Neural progenitor cell (in vitro differentiated cells): ENCODE results near the gene B3GNT2. TPM values are rescaled to one million over a fixed set of nuclear protein-coding genes. Genes with fewer than 3 reads are reported as not detected.

Source experiments
- DNase-seq: peaks from one replicate; pipeline ENCODE4 v3.0.0-alpha.2; 2016; ENCODE audit warnings: low spot score
- H2AFZ ChIP-seq: fragments of 200-600 bp; sonication (generic); replicated peaks from 2 replicates; pipeline ENCODE4 v1.6.1; 2016; ENCODE audit warnings: antibody characterized with exemption
- H3F3A ChIP-seq: fragments of 200-600 bp; sonication (generic); 2 replicates; pipeline ENCODE4 v1.6.1; 2016; ENCODE audit warnings: antibody characterized with exemption, low read depth
- H3K27ac ChIP-seq: fragments of 200-600 bp; sonication (generic); 2 replicates; pipeline ENCODE4 v1.5.1; 2016; ENCODE audit warnings: mild to moderate bottlenecking
- H3K27me3 ChIP-seq: fragments of 200-600 bp; sonication (generic); 2 replicates; pipeline ENCODE4 v1.6.1; 2016; ENCODE audit warnings: mild to moderate bottlenecking, moderate library complexity
- H3K36me3 ChIP-seq: fragments of 200-600 bp; sonication (generic); 2 replicates; pipeline ENCODE4 v1.5.1; 2016
- H3K4me1 ChIP-seq: fragments of 200-600 bp; sonication (generic); 2 replicates; pipeline ENCODE4 v1.6.1; 2016; ENCODE audit warnings: mixed run types
- H3K4me2 ChIP-seq: fragments of 200-600 bp; sonication (generic); 2 replicates; pipeline ENCODE4 v1.6.1; 2016
- H3K4me3 ChIP-seq: fragments of 200-600 bp; sonication (generic); 2 replicates; pipeline ENCODE4 v1.5.1; 2016
- H3K79me2 ChIP-seq: fragments of 200-600 bp; sonication (generic); 2 replicates; pipeline ENCODE4 v1.6.1; 2016; ENCODE audit warnings: low read depth
- H3K9ac ChIP-seq: fragments of 200-600 bp; sonication (generic); 2 replicates; pipeline ENCODE4 v1.6.1; 2016
- H3K9me3 ChIP-seq: fragments of 200-600 bp; sonication (generic); 2 replicates; pipeline ENCODE4 v1.5.1; 2016; ENCODE audit warnings: low read depth
- H4K20me1 ChIP-seq: fragments of 200-600 bp; sonication (generic); 2 replicates; pipeline ENCODE4 v1.6.1; 2016; ENCODE audit warnings: low read depth
- H3K27ac Mint-ChIP-seq: 3 replicates; pipeline ENCODE4 v1.8.0; 2021; ENCODE audit warnings: mixed read lengths
- H3K27me3 Mint-ChIP-seq: 2 replicates; pipeline ENCODE4 v1.8.0; 2022; ENCODE audit warnings: low read depth, mild to moderate bottlenecking, inconsistent platforms, moderate library complexity, mixed read lengths; ENCODE audit not compliant: insufficient read depth
- H3K36me3 Mint-ChIP-seq: 3 replicates; pipeline ENCODE4 v1.8.0; 2021; ENCODE audit warnings: mixed read lengths
- H3K4me1 Mint-ChIP-seq: 3 replicates; pipeline ENCODE4 v1.8.0; 2021; ENCODE audit warnings: mixed read lengths
- H3K4me3 Mint-ChIP-seq: 3 replicates; pipeline ENCODE4 v1.8.0; 2021; ENCODE audit warnings: mild to moderate bottlenecking, moderate library complexity, mixed read lengths
- H3K9me3 Mint-ChIP-seq: 3 replicates; pipeline ENCODE4 v1.8.0; 2020; ENCODE audit warnings: mixed read lengths
- EZH2 ChIP-seq: fragments of 200-600 bp; sonication (generic); IDR thresholded peaks from 2 replicates; pipeline ENCODE4 v1.6.1; 2017; ENCODE audit warnings: antibody characterized with exemption, mild to moderate bottlenecking, moderate library complexity
- EZH2phosphoT487 ChIP-seq: fragments of 200-600 bp; sonication (generic); IDR thresholded peaks from 2 replicates; pipeline ENCODE4 v1.6.1; 2017; ENCODE audit warnings: antibody characterized with exemption
- total RNA-seq: library from RNA; depleted of rRNA; stranded (reverse); fragments of >200 nt; gene quantifications from 2 replicates; pipeline ENCODE4 v1.2.3, GENCODE V29; 2015; ENCODE audit warnings: low replicate concordance
- TF ChIP-seq, protein P1 (sequence below): fragments of 200-600 bp; sonication (generic); IDR thresholded peaks from 2 replicates; pipeline ENCODE4 v1.5.1; 2017; ENCODE audit warnings: antibody characterized with exemption, mild to moderate bottlenecking

The B3GNT2 gene
- total RNA-seq, 1 donor from 2014 or later, result 73.2 TPM

DNA sequence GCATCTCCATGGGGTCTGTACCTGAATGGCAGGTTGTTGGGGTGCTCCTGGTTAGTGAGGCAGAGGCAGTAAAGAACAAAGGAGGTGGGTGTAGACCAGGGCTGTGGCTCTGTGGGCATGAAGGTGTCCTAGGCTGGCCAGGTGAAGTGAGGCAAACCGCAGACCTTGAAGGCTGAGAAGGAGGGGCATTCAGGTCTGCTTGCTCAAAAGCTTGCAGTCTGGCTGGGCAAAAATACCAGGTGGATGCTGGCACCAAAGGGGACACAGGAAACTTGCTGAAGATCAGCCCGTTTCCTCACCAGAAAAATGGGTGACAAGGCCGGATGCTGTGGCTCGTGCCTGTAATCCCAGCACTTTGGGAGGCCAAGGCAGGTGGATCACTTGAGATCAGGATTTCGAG lies 6.7 kb upstream of the B3GNT2 start:
- H3K4me1 Mint-ChIP-seq, result no peaks in the 10 kb centered on the region
- Histone ChIP-seq H3K79me2 (no peaks in the 10 kb centered on the region), H3K27me3 (no peaks in the 10 kb centered on the region), H3K27ac (no peak overlapping the region), H4K20me1 (no peaks in the 10 kb centered on the region), H2AFZ (no peak overlapping the region), H3F3A (no peaks in the 10 kb centered on the region), H3K36me3 (no peaks in the 10 kb centered on the region), H3K9me3 (no peaks in the 10 kb centered on the region), H3K9ac (no peak overlapping the region), H3K4me2 (no peak overlapping the region), H3K4me3 (no peak overlapping the region), H3K4me1 (no peaks in the 10 kb centered on the region)
- no peak overlapping the region for H3K4me3 Mint-ChIP-seq
- no peak for DNase-seq
- peaks cover 2% of the 10 kb centered on the region for H3K9me3 Mint-ChIP-seq
- H3K36me3 Mint-ChIP-seq, result no peaks in the 10 kb centered on the region
- no peak overlapping the region for H3K27ac Mint-ChIP-seq
- peaks cover 2% of the 10 kb centered on the region for H3K27me3 Mint-ChIP-seq
- TF ChIP-seq, protein P1, sequence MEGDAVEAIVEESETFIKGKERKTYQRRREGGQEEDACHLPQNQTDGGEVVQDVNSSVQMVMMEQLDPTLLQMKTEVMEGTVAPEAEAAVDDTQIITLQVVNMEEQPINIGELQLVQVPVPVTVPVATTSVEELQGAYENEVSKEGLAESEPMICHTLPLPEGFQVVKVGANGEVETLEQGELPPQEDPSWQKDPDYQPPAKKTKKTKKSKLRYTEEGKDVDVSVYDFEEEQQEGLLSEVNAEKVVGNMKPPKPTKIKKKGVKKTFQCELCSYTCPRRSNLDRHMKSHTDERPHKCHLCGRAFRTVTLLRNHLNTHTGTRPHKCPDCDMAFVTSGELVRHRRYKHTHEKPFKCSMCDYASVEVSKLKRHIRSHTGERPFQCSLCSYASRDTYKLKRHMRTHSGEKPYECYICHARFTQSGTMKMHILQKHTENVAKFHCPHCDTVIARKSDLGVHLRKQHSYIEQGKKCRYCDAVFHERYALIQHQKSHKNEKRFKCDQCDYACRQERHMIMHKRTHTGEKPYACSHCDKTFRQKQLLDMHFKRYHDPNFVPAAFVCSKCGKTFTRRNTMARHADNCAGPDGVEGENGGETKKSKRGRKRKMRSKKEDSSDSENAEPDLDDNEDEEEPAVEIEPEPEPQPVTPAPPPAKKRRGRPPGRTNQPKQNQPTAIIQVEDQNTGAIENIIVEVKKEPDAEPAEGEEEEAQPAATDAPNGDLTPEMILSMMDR, result no peak
- no peak for TF ChIP-seq EZH2
- TF ChIP-seq EZH2phosphoT487, result no peak

- H3K9me3 Mint-ChIP-seq, result no peaks in the 10 kb centered on the region
- no peak overlapping the region for H3K9ac ChIP-seq
- H3K27me3 ChIP-seq, result no peaks in the 10 kb centered on the region
- no peak for DNase-seq
- peaks cover 17% of the 10 kb centered on the region for H3K79me2 ChIP-seq
- H3K36me3 ChIP-seq, result no peaks in the 10 kb centered on the region
- peaks cover 5% of the 10 kb centered on the region for H3K27me3 Mint-ChIP-seq
- H3K4me3 ChIP-seq, result no peak overlapping the region
- no peak overlapping the region for H3K27ac ChIP-seq
- no peaks in the 10 kb centered on the region for H3K36me3 Mint-ChIP-seq
- peaks cover 24% of the 10 kb centered on the region for H3F3A ChIP-seq
- peaks cover 15% of the 10 kb centered on the region for H4K20me1 ChIP-seq
- no peaks in the 10 kb centered on the region for H3K4me1 ChIP-seq
- H3K4me3 Mint-ChIP-seq, result no peak overlapping the region
- no peaks in the 10 kb centered on the region for H3K9me3 ChIP-seq
- no peak overlapping the region for H3K27ac Mint-ChIP-seq
- TF ChIP-seq, protein P1, result no peak
- TF ChIP-seq EZH2 (no peak), EZH2phosphoT487 (no peak)
- H2AFZ ChIP-seq, result no peak overlapping the region
- H3K4me1 Mint-ChIP-seq, result peaks cover 3% of the 10 kb centered on the region
- H3K4me2 ChIP-seq, result no peak overlapping the region
These were observed 3.1 kb upstream of the B3GNT2 start for GRCh38 chr2:62192811-62193210.

DNA sequence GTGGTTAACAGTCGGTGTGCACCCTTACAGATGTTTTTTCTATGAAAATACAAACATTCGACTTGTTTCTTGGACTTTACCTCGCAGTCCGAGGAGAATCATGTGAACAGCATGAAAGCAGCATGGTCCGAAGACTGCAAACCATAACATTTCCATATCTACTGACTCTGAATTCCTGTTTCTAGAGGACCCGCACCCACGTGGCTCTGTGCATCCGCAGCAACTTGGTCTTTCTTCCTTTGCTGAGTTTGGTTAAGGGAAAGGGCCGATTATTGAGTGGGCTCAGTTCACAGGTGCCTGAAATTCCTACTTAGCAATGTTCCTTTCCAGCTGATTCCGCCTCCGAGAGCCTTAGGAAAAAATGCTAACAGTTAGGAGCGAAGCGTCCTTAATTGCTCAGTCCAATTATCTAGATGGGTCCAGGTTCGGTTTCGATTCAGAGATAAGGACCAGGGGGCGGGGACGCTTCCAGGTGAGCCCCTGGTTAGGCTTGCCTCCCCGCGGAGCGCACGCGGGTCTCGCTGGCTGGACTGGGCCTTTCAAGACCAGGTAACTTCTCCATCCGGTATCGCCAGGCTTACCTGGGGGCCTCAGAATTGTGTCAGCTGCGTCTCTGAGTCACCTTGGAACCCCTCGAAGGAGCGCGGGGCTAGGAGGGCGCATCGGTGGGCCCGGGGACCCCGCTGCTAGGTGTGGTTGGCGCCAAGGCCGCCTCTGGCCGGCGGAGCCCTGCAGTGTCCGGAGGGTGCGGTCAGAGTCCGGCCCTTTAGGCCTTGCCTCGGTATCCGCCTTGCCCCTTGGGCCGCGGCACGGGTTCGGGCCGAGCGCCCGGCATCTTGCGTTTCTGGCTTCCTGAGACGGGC lies 1.1 kb upstream of the B3GNT2 start:
- Mint-ChIP-seq H3K27me3 (peaks cover 4% of the 10 kb centered on the region), H3K36me3 (no peaks in the 10 kb centered on the region), H3K4me1 (peaks cover 14% of the 10 kb centered on the region), H3K27ac (no peak overlapping the region), H3K4me3 (peak overlapping the region; percentile 85), H3K9me3 (no peaks in the 10 kb centered on the region)
- Histone ChIP-seq H3K27me3 (no peaks in the 10 kb centered on the region), H3K36me3 (no peaks in the 10 kb centered on the region), H3K27ac (no peak overlapping the region), H3K9ac (no peak overlapping the region), H4K20me1 (peaks cover 35% of the 10 kb centered on the region), H2AFZ (peak overlapping the region; percentile 84), H3K4me2 (peak overlapping the region; percentile 80), H3K79me2 (peaks cover 37% of the 10 kb centered on the region), H3F3A (peaks cover 36% of the 10 kb centered on the region), H3K4me1 (peaks cover 19% of the 10 kb centered on the region), H3K4me3 (peak overlapping the region; percentile 98), H3K9me3 (no peaks in the 10 kb centered on the region)
- no peak for DNase-seq
- TF ChIP-seq EZH2phosphoT487 (no peak), EZH2 (no peak)
- TF ChIP-seq, protein P1, result no peak
